A673 (cell line): ENCODE data around the gene ITCH. TPM values are rescaled to one million over a fixed set of nuclear protein-coding genes. Genes with fewer than 3 reads are reported as not detected.

Experiments
- BruUV-seq: library from RNA; stranded (reverse); fragments of 400-500 nt; replicated peaks from 2 replicates; lab custom pipeline; 2021; lab: Mats Ljungman, UMichigan
- CTCF ChIA-PET: fragments of 300-600 bp; sonication (Branson Sonifier 250); formaldehyde crosslinking; loops from one replicate; lab custom pipeline; 2022; ENCODE audit warnings: antibody characterized with exemption; lab: Charles Lee
- POLR2A ChIA-PET: fragments of 300-600 bp; sonication (Branson Sonifier 250); formaldehyde crosslinking; loops from one replicate; lab custom pipeline; 2022; ENCODE audit warnings: antibody characterized with exemption; ENCODE audit not compliant: low non-redundant PET; lab: Charles Lee
- DNase-seq: peaks from one replicate; pipeline ENCODE4 v3.0.0-alpha.2; 2015; ENCODE audit warnings: low spot score
- H3K27ac ChIP-seq: fragments of 200-600 bp; sonication (generic); 2 replicates; pipeline ENCODE4 v1.5.1; 2016; ENCODE audit warnings: mixed run types, low read depth, mild to moderate bottlenecking, mixed read lengths, antibody characterized with exemption, low read length; ENCODE audit not compliant: poor library complexity, severe bottlenecking
- H3K27me3 ChIP-seq: fragments of 200-600 bp; sonication (generic); replicated peaks from 2 replicates; pipeline ENCODE4 v1.6.1; 2017; ENCODE audit warnings: mixed run types, low read depth, mild to moderate bottlenecking, mixed read lengths, antibody characterized with exemption, low read length; ENCODE audit not compliant: insufficient read depth, poor library complexity
- H3K36me3 ChIP-seq: fragments of 200-600 bp; sonication (generic); 2 replicates; pipeline ENCODE4 v1.6.1; 2016; ENCODE audit warnings: mixed run types, mild to moderate bottlenecking, mixed read lengths, antibody characterized with exemption, low read length; ENCODE audit not compliant: insufficient read depth, poor library complexity, severe bottlenecking
- H3K4me1 ChIP-seq: fragments of 200-600 bp; sonication (generic); 2 replicates; pipeline ENCODE4 v1.6.1; 2017; ENCODE audit warnings: mixed run types, mild to moderate bottlenecking, mixed read lengths, antibody characterized with exemption, low read length; ENCODE audit not compliant: insufficient read depth, poor library complexity, severe bottlenecking
- H3K4me3 ChIP-seq: fragments of 200-600 bp; sonication (generic); 2 replicates; pipeline ENCODE4 v1.5.1; 2016; ENCODE audit warnings: low read depth, mixed run types, mild to moderate bottlenecking, mixed read lengths, low read length; ENCODE audit not compliant: poor library complexity, severe bottlenecking
- H3K9me3 ChIP-seq: fragments of 200-600 bp; sonication (generic); 2 replicates; pipeline ENCODE4 v1.6.1; 2016; ENCODE audit warnings: mixed run types, low read depth, mild to moderate bottlenecking, mixed read lengths, antibody characterized with exemption, low read length; ENCODE audit not compliant: poor library complexity, severe bottlenecking
- CTCF ChIP-seq: fragments of 300-800, 200-600 bp; sonication (generic); conservative IDR thresholded peaks from 2 replicates; pipeline ENCODE4 v1.5.1; 2017; ENCODE audit warnings: low read depth, mild to moderate bottlenecking, antibody characterized with exemption, low read length, moderate library complexity, mixed read lengths
- EZH2 ChIP-seq: fragments of 200-600 bp; sonication (generic); IDR thresholded peaks from 2 replicates; pipeline ENCODE4 v1.6.1; 2017; ENCODE audit warnings: borderline replicate concordance, low read depth, mild to moderate bottlenecking, mixed read lengths, antibody characterized with exemption, low read length; ENCODE audit not compliant: poor library complexity, severe bottlenecking
- intact Hi-C: fragments of 100-400 bp; cut with micrococcal nuclease; formaldehyde crosslinking; loops from one replicate; pipeline ENCODE4 v1.10.0; 2022; ENCODE audit not compliant: unreplicated experiment
- total RNA-seq: library from RNA; stranded (reverse); gene quantifications from 2 replicates; pipeline ENCODE4 v1.2.3, GENCODE V29; 2021

Gene ITCH
- total RNA-seq, 1 experiment from 2014 or later: 56.2 TPM

GRCh38 chr20:34532320-34532719 is 169.2 kb downstream of the ITCH start:
- TF ChIP-seq EZH2: no peak
- TF ChIP-seq CTCF: no peak
- H3K36me3 ChIP-seq: peaks cover 61% of the 10 kb centered on the region
- POLR2A ChIA-PET: no interaction called here
- H3K27ac ChIP-seq: no peak overlapping the region
- no peak for DNase-seq
- no peaks in the 10 kb centered on the region for H3K4me1 ChIP-seq
- no peaks in the 10 kb centered on the region for H3K9me3 ChIP-seq
- intact Hi-C loops: no loop called here
- CTCF ChIA-PET: no interaction called here
- H3K27me3 ChIP-seq: no peaks in the 10 kb centered on the region
- no TSS peak for BruUV-seq
- no peak overlapping the region for H3K4me3 ChIP-seq

GRCh38 chr20:34532756-34533155 is 169.7 kb downstream of the ITCH start:
- no peak for TF ChIP-seq EZH2
- TF ChIP-seq CTCF: no peak
- Histone ChIP-seq H3K27me3 (no peaks in the 10 kb centered on the region), H3K36me3 (peaks cover 61% of the 10 kb centered on the region), H3K4me1 (no peaks in the 10 kb centered on the region), H3K4me3 (no peak overlapping the region), H3K27ac (no peak overlapping the region), H3K9me3 (no peaks in the 10 kb centered on the region)
- DNase-seq: no peak
- intact Hi-C loops: no loop called here
- no TSS peak for BruUV-seq
- ChIA-PET CTCF (no interaction called here), POLR2A (no interaction called here)

GRCh38 chr20:34534391-34535165 is 171.5 kb downstream of the ITCH start:
- BruUV-seq: no TSS peak
- H3K4me3 ChIP-seq: no peak overlapping the region
- no peaks in the 10 kb centered on the region for H3K4me1 ChIP-seq
- TF ChIP-seq CTCF (no peak), EZH2 (no peak)
- H3K9me3 ChIP-seq: no peaks in the 10 kb centered on the region
- CTCF ChIA-PET: no interaction called here
- POLR2A ChIA-PET: no interaction called here
- intact Hi-C loops: loop anchor here (5.0 kb wide), 2 partner anchors 173 to 233 kb away; no protein-coding TSS in a partner anchor
- H3K36me3 ChIP-seq: peaks cover 50% of the 10 kb centered on the region
- H3K27ac ChIP-seq: no peak overlapping the region
- H3K27me3 ChIP-seq: no peaks in the 10 kb centered on the region
- no peak for DNase-seq
